GM18951 (cell line): ENCODE measurements around the gene RFC5.

Experiments used
- POLR2A ChIP-seq: IDR thresholded peaks from 4 replicates; pipeline ENCODE4 v1.6.1; 2011; ENCODE audit warnings: mild to moderate bottlenecking; ENCODE audit not compliant: insufficient read length, insufficient read depth; ENCODE audit errors: extremely low read depth
- in situ Hi-C: fragments of 300-500 bp; cut with MboI; formaldehyde crosslinking; loops from one replicate; pipeline ENCODE4 v1.12.0; 2022; ENCODE audit warnings: low sequenced_read_pairs, mixed read lengths, inconsistent platforms; ENCODE audit not compliant: unreplicated experiment

Gene RFC5, protein sequence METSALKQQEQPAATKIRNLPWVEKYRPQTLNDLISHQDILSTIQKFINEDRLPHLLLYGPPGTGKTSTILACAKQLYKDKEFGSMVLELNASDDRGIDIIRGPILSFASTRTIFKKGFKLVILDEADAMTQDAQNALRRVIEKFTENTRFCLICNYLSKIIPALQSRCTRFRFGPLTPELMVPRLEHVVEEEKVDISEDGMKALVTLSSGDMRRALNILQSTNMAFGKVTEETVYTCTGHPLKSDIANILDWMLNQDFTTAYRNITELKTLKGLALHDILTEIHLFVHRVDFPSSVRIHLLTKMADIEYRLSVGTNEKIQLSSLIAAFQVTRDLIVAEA

DNA sequence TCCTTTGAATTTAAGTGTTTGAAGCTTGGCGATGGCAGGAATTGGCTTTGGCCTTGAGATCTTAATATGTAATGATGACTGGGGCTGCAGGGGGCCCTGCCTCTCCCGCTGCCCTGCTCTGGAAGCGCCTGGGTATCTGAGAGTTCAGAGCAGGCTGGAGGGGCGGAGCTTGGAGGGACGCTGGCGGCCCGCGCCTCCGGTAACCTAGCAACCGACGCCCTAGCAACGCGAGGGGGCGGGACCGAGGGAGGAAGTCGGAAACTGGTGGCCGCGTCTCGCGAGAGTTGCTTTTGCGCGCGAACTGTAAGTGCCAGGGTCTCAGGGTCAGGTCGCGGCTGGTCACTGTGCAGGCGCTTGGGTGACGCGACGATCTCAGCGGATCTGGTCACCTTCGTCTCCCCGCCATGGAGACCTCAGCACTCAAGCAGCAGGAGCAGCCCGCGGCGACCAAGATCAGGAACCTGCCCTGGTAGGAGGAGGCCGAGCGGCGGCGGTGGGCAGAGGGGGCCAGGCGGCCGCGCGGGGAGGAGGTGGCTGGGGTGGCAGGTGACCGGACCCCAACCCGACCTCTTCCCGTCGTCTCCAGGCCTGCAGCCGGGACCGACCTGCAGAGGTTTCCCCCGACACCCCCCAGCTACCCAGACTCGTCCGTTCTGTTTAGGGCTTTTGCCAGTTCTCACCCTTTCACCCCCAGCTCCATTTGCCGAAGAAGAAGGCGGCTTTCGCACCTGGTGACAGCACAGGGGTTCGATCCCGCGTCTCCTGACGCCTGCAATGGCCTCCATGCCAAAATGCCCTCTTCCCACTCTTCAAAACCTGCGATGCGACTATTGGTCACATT, at the start of gene RFC5:
Gene RFC5, plus strand, starts transcription at position 280 of the 841 bp plus-strand sequence. Its CDS starts 125 bp downstream, at position 405.
- in situ Hi-C loops = no loop called here
- peak; percentile 86 for TF ChIP-seq POLR2A

DNA sequence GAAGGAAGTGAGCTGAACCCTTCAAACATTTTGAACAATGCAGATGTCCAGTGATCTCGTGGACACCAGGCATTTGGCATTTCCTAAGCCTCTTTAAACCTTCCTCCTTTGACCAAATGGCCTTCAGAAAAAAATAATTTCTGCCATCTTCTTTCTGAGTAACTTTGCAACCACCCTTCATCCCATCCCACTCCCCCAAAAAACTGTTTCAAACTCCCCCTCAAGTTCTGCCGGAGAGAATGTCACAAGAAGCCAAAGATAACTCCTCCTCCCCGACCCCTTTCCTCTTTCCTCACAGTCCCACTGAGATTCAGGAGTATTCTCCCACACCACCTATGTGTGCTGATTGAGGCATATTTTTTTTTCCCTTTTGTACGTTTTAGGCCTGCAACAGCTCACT, 49.5 kb upstream of the RFC5 start:
- in situ Hi-C loops = no loop called here
- no peak for TF ChIP-seq POLR2A

DNA sequence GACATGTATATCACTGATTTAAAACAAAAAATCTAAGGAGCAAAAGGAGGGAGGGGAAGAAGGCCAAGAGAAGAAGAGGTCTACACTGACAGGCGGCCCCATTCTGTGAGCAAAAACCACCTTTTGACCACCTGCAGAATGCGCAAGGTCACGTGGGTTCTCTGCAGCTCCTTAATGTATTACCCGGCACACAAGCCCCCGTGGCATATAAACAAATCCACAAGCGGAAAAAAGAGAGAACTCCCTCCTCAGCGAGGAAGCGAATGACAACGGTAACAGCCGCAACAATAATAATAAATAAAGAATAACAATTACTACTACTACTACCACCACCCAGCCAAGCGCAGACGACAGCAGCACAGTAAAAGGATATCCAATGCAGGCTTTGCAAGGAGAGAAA, 49.0 kb upstream of the RFC5 start:
- no peak for TF ChIP-seq POLR2A
- in situ Hi-C loops = no loop called here

DNA sequence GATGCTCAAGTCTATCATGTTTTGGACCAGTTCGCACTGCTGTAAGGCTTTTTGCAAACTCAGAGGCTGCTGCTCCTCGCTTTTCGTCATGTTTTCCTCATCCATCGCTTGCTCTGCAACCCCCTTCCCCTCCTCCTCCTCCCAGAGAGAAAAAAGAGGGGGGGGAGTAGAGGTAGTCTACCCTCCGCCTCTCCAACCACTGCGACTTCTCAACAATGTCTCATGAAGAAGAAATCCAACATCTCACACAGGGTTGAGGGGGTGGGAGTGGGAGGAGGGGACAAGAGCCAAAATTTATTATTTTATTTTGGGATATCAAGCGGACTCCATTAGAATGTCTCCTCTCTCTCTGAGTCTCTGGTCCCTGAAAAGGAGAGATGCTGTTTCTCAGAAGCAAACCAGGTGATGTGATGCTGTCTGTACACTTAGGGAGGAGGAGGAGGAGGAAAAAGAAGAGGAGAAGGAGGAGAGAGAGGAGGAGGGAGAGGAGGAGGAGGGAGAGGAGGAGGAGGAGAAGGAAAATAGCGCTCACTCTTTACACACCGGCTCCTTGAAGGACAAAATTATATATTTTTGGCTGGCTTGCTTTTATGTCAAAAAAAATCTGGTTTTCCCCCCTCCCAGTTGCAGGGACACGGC, 48.2 kb upstream of the RFC5 start:
- TF ChIP-seq POLR2A = no peak
- in situ Hi-C loops = no loop called here

DNA sequence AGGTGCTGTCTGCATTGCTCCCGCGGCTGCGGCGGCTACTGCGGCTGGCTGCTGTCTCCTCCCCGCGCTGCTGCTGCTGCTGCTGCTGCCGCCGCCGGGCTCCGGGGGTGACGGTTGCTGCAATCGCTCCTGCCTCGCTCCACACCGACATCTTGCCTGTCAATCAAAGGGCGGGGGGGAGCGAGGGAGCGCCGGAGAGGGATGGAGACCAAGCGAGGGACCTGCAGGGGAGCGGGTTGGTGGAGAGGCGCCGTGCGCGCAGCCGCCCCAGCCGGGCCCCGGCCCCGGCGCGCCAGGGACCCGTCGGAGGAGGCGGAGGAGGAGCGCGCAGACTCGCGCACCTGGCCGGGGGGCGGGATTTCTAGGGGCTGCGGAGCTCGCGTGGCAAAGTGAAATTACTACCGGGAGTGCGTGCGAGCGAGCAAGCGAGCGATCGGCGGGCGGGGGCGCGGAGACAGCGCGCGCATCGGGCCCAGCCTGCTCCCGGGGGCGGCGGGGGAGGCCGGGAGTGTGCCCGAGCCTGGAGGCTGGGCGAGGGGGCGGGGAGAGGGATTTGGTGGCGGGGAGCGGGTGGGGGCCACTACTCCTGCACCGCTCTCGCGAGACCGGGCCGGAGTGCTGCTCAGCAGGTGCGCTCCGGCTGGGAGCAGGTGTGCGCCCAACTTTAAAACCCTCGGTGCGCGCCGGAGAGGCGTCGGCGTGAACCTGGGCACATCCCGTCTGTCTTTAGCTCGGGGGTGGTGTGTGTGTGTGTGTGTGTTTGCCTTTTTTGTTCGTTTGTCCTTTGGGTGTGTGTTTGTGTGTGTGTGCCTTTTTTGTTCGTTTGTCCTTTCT, 47.5 kb upstream of the RFC5 start, which contains the start of gene KSR2:
Gene KSR2, minus strand, starts transcription at position 165 of the 834 bp plus-strand sequence. CDS start 735 bp downstream, outside the sequence.
- in situ Hi-C loops = no loop called here
- TF ChIP-seq POLR2A = no peak

DNA sequence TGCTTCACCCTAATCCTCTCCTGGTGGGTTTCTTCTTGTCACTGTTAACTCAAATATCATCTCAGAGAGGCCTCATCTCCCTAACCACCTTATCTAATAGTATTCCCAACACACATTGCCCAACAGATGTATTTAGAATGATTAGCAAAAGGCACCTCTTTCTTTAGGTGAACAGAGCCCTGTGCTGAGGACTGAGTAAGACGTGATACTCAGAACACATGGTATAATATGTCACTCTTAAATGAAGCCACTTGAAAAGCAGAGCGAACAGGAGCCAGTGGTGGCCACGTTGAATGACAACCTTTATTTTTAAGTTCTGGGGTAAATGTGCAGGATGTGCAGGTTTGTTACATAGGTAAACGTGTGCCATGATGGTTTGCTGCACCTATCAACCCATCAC, 46.2 kb upstream of the RFC5 start:
- no peak for TF ChIP-seq POLR2A
- in situ Hi-C loops = no loop called here

DNA sequence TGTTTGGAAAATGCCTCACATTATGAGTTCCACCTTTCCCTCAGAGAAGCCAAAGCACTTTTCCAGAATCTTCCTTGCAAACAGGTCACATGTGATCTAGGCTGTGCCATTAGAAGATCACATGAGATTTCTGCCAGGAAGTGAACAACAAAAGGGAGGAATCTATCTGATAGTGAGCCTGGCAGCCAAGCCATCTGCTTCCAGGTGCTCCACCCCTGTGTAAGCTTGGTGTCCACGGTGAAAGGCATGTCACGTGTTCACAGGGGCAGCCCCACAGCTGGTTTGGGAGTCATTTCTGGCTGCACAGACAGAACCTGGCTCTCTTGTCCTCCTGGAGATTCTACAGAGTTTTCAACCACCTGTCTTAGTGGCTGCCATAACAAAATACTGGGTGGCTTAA, 44.2 kb upstream of the RFC5 start:
- no peak for TF ChIP-seq POLR2A
- in situ Hi-C loops = no loop called here

DNA sequence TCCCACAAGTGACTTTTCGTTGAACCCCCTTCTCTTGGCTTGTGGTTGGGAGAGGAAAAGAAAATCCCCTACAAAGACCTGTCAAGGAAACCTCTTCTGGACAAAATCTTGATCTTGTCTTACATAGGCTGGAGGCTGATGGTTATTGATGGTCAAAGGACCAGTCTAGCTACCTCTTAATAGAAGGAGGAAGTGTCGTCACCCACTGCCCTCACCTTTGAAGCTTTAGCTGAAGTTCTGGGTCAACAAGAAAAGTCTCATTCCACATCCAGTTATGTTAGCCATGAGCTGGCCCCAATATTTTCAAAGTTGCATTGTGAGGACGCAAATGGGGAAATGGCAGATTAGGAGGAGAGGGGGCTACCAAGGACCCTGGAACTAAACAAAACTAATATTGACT, 41.5 kb upstream of the RFC5 start:
- in situ Hi-C loops = no loop called here
- TF ChIP-seq POLR2A = no peak

DNA sequence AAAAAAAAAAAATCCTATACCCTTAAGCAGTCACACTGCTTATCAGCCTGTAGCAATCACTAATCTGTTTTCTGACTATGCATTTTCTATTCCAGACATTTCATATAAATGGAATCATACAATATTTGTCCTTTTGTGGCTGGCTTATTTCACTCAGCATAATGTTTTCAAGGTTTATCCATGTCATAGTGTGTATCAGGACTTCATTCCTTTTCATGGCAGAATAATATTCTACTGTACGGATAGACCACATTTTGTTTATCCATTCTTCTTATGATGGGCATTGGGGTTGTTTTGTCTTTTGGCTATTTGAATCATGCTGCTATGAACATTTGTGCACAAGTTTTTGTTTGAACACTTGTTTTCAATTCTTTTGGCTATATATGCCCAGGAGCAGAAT, 39.1 kb upstream of the RFC5 start:
- in situ Hi-C loops = no loop called here
- no peak for TF ChIP-seq POLR2A

DNA sequence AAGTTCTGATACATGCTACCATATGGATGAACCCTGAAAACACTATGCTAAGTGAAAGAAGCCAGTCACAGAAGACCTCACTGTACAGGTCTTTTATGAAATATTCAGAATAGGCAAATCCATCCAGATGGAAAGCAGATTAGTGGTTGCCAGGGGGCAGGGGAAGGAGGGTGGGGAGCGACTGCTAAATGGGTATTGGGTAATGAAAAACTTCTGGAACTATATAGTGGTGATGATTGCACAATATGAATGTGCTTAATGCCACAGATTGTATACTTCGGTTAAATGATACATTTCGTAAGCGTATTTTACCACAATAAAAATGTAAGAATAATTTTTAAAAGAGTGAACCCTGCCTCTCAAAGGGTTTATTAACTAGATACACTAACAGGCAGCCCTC, 35.9 kb upstream of the RFC5 start:
- no peak for TF ChIP-seq POLR2A

DNA sequence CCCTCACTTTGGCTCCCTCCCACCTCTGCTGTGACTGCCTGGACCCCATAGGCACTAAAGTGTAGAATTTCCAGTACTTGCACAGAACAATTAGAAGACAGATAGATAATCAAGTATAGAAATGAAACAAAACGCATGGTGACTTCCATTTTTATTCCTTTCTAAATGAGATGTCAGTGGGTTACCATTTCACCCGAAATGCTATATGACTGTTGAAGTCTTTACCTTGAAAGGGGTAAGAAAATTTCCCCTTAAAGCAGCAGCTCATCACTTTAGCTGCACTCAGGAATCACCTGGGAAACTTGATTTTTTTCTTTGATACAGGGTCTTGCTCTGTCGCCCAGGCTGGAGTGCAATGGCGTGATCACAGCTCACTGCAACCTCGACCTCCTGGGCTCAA, 35.2 kb upstream of the RFC5 start:
- in situ Hi-C loops = no loop called here
- TF ChIP-seq POLR2A = no peak

More for the DNA sequence above, 35.9 kb upstream of the RFC5 start:
- in situ Hi-C loops = no loop called here

DNA sequence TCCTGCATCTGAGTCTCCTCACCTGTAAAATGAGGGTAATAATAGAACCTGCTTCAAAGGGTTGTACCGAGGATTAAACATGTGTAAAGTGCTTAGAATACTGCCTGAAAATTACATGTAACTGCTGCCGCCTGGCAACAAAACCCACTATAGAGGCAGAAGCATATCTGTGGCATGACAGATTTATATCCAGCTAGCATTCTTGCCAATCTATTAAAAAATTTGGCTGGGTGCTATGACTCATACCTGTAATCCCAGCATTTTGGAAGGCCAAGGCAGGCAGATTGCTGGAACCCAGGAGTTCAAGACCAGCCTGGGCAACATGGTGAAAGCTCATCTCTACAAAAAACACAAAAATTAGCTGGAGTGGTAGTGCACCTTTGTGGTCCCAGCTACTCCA, 31.3 kb upstream of the RFC5 start:
- TF ChIP-seq POLR2A = no peak
- in situ Hi-C loops = no loop called here
